ENCODE results near the gene LHPP. TPM values are rescaled to one million over a fixed set of nuclear protein-coding genes. Genes with fewer than 3 reads are reported as not detected.
"Not testable (repeated sequence)": the region's sequence is repeated elsewhere in the genome, so short reads cannot be mapped to it uniquely, and the experiment has no call there.

Gene LHPP
- total RNA-seq, 1 donor: 19.9 TPM

DNA sequence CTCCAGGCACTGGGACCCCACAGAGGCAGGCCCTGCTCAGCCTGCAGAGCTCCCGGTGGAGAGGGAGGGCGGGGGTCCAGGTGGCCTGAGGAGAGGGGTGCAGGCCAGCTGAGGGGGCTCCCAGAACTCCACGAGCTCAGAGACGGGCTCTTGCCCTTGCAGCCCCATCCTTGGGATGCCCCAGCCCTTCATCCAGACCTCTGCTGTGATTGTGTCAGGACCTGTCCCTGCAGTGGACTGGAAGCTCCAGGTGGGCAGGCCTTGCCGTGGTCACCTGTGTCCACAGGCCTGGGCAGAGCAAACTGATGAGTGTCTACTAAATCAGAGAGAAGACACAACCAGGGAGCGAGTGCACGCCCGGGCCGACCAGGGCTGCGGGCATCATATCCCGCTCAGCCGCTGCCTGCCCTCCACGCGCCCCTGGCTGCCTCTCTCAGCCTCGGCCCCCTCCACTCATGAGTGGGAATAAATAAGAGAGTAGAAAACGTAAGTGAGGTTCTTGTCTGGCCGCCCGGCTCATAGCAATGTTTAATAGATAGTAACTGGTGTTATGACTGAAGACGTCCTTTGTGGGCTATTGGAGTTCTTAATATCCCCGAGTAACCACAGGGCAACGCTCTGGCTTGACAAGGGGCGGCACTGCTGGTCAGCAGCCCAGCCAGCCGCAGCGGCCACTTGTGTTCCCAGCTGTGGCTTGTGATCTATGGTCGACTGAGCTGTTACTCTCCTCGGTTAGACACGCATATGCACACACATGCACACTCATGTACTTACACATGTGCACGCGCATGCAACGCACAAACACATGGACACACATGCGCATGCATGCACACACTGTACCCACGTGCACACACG, 105.6 kb downstream of the LHPP start:
- DNase-seq (ENCODE audit: low read depth in 2 of 3, low spot score in 2 of 3): no peak

DNA sequence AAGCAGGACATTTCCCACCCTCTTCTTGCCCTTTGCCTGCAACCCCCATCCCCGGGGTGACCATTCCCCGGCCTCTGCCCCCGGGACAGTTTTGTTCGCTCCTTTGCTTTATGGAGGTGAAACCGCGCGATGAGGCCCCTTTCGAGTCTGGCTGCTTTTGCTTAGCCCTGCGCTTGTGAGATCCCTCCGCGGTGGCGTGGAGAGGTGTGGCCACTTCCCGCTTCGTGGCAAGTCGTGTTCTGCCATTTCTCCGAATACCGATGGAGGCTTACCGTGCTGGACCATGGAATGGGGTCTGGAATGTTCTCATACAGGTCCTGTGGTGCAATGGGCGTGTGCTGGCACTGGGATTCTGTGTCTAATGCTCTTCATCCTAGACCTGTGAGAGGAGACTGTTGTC, 106.7 kb downstream of the LHPP start:
- no peak for DNase-seq (ENCODE audit: low read depth in 2 of 3, low spot score in 2 of 3)

DNA sequence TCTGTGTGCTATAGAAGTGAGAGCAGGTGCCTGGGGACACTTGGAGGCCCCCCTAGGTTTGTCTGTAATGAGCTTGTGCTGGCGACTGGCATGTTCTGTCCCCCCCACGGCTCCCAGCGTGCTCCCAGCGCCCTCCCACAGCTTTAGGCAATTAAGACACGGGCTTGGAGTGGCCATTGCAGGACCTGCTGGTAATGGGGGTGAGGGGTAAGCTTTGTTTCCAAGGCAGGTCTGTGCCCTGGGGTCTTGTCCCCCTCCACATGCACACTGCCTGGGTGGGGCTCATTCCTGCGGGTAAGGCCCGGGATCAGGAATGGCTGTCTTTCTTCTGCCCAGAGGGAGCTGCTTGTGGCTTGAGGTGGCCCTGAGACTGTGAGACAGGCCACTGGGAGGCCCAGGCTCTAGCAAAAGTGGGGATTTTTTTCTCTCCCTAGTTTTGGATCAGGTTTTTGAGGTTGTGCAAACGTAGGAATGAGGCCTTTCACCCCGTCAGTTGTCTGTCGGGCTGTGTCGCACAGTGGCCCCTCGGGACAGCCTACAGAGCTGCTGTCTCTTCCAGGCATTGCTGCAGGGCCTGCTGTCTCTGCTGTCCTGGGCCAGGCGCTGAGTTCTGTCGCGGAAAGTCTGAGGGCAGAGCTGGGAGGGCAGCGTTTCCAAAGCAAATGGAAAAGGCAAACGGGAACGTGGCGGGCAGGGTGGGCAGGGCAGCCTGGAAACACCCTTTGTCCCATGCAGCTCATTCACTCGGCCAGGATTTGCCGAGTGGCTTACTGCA, 107.4 kb downstream of the LHPP start:
- DNase-seq (ENCODE audit: low read depth in 2 of 3, low spot score in 2 of 3): no peak

DNA sequence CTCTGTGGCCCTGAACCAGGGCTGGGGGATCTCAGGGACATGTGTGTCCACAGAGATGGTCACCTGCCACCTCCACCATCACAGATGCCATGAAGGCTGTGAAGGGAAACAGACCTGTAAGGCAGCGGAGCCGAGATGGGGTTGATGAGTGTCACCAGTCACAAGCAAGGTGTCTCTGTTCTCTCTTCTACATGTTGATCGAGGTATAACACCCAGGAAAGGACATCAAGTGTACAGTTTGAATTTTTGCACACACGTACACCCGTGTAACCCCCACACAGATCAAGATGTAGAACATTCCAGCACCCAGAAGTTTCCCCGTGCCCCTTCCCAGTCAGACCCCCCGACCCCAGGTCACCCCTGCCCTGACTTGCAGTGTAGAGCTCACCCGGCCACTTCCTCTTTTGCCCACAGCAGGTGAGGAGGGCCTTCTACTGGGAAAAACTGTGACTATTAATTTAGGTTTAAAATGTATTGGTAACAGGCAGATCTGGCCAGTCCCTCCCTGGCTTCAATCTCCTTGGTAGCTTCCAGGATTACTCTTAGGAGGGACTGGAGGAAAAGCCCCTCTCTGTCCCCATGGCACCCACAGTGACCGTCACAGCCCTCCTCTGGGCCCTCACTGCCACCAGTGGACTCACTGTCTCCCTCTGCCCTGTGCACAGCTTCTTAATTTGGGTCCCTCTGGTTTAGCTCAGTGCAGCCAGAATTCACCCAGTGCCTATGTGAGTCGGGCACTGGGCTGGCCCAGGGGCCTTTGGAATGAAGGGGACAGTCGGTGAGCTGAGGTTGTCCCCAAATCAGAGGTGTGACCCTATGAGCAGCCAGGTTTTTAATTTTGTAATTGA, 108.2 kb downstream of the LHPP start:
- DNase-seq (ENCODE audit: low read depth in 2 of 3, low spot score in 2 of 3): peak in 1 of 3 donors; percentile 31

DNA sequence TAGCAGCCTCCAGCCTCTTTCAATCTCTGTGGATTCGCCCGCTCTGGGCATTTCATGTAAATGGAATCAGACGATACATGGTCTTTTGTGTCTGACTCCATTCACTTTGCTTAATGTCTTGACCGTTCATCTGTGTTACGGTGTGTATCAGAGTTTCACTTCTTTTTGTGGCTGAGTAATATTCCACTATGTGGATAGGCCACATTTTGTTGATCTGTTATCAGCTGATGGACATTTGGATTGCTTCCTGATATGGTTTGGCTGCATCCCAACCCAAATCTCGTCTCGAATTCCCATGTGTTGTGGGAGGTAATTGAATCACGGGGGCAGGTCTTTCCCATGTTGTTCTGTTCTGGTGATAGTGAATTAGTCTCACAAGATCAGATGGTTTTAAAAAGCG, 109.0 kb downstream of the LHPP start:
- no peak for DNase-seq (ENCODE audit: low read depth in 2 of 3, low spot score in 2 of 3)

DNA sequence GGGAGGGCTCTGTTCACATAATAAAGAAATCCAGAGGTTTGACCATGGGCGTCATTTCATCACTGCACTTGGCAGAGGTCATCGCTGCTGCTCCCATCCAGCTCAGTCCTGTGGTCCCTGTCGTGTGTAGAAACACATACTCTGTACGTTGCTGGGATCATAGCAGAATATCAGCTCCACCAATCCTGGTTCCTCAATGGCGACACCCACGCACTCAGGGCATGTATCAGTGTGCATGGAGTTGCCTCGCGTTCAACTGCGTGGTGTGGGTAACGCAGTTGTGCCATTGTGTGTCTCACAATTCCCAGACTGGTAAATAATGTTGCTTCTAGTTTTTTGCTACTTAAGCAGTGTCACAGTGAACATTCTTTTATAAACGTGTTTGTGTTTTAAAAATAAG, 111.1 kb downstream of the LHPP start:
- DNase-seq (ENCODE audit: low read depth in 2 of 3, low spot score in 2 of 3): no peak

DNA sequence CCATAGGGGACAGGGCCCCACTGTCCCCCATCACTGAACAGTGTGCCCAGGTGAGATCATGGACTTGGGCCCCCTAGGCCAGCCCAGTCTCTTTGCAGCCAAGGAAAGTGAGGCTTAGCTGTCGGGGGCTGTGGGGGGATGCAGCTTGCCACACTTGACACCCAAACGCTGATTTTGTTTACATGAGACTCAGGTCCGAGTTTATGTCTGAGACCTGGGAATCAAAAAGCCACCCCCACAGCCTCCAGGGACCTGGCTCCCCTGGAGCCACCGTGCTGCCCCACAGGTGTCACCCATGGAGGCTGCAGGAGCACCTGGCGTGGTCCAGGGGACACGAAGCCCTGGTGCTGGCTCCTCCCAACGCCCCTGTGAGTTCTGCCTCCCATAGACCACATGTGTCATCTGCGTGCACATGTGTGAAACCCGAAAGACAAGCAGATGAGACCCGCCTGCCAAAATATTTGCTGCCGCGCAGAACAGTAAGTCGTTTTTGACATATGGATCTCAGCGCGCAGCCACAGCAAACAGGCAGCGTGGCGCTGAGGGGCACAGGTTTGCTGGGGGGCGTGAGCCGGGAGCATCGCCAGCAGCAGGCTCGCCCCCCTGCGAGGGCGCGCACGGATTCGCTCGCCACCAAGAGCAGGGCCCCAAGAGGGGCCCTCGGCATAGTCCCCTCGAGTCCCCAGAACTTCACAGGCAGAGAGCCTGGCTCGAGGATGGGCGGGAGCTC, 112.3 kb downstream of the LHPP start:
- DNase-seq (ENCODE audit: low read depth in 2 of 3, low spot score in 2 of 3): no peak

DNA sequence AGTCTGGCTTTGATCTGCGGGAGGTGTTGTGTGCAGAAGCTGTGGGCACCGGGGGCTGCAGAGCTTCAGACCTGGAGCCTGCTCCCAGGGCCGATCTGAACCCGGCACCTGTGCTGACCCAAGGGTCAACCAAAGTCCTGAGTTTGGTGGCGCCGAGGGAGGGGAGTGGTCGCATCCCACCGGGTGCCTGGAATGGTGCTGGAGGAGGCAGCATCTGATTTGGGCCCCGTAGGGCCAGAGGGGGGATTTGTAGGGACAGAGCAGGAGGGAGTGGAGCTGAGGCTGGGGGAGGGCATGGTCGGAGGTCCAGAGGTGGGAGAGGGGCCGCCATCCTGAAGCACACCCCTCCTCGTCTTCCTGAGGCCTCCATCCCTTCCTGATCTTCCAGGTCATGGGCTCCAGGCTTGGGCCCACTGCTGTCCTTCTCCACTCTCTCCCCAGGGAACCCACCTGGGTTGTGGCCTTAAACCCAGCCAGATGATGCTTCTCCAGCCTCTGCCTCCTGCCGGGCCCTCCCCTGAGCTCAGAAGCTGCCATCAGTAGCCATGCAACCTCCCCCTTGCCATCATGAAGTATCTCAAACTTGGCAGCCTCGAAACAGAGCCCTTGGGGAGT, 112.9 kb downstream of the LHPP start:
- no peak for DNase-seq (ENCODE audit: low read depth in 2 of 3, low spot score in 2 of 3)

DNA sequence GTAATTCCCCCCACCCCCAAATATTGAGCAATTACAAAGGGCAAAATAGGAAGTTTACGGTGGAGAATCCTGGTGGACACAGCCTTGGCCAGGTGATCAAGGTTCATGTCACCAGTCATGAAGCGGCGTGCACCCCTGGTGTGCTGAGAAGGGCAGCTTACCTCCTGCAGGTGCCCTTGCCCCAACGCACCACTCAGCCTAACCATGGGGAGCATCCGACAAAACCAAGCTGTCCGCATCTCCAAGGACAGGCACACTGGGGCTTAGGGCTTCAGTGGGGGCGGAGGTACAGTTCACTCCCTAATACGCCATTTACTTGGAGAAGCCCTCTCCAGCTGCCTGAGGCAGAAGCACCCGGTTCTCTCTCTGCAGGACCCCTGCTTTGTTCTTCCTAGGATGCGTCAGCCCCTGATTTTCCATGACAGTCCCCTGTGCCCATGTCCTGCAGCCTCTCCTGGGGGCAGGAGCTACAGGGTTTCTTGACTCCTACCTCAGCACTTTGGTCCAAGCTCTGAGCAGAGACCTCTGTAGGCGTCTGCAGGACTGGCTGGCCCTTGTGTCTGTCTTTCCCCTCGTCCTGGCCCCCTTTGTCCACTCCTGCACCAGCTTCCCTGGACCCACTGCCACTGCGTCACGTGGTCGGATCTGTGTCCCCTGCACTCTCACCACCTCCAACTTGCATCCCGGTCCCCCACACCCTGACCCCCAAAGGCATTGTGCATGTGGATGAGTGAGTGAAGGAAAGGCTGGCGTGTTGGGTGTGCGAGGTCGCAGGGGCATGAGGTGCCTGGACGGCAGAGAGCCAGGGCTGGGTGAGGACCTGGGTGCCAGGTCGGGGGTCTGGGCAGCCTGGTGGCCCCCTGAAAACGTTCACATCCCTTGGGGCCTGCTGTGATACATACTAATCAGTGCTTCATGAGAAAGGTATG, 113.7 kb downstream of the LHPP start:
- no peak for DNase-seq (ENCODE audit: low read depth in 2 of 3, low spot score in 2 of 3)

DNA sequence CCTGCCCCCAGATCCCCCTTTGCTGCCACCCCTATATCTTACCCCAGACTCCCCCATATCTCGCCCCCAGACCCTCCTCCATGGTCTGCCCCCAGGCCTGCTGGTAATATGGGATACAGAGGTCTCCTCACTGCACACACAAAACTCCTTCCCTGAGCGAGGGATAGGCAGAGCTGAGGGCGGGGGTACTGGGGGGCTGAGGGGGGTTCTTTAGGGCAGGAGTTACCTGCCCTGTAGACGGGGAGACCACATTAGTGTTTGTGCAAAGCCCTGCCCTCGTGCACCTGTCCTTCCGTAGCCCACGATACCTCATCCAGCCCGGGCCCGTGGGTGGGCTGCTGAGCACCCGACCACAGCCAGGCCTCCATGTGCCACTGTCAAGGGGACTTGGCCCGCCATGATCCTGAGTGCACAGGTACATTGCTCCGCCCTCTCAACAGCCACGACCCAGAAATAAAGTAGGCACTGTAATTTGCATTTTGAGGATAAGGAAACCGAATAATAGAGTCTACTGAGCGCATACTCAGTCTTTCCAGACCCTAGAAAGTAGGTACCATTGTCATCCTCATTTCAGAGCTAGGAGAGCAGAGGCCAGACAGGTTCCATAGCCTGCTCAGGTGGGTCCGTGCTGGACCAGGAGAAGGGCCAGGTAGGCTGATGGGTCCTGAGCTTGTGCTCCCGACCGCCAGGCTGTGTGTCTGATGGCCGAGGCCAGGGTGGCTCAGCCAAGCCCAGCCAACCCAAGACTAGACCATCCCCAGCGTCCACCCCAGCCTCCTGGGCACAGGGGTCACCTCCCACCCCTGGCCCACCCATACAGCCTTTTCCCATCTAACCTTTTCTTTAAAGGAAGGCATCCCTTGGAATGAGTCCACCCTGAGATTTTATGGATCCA, 115.2 kb downstream of the LHPP start:
- no peak for DNase-seq (ENCODE audit: low read depth in 2 of 3, low spot score in 2 of 3)

DNA sequence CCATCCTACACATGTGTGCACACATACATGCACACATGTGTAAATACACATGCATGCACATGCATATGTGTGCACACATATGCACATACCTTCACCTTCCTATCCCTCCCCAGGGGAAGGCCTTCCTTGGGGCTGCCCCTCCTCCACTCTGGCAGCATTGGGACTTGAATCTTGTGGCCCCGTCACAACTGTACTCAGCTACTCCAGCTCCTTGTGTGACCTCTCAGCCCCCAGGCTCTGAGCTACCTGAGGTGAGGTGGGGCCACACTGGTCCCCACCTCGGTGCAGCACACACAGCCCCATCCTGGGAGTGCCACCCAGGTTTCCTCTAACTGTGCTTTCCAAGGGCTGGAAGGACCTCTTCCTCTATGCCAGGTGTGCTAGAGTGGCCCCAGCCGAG, 116.0 kb downstream of the LHPP start:
- DNase-seq (ENCODE audit: low read depth in 2 of 3, low spot score in 2 of 3): no peak

DNA sequence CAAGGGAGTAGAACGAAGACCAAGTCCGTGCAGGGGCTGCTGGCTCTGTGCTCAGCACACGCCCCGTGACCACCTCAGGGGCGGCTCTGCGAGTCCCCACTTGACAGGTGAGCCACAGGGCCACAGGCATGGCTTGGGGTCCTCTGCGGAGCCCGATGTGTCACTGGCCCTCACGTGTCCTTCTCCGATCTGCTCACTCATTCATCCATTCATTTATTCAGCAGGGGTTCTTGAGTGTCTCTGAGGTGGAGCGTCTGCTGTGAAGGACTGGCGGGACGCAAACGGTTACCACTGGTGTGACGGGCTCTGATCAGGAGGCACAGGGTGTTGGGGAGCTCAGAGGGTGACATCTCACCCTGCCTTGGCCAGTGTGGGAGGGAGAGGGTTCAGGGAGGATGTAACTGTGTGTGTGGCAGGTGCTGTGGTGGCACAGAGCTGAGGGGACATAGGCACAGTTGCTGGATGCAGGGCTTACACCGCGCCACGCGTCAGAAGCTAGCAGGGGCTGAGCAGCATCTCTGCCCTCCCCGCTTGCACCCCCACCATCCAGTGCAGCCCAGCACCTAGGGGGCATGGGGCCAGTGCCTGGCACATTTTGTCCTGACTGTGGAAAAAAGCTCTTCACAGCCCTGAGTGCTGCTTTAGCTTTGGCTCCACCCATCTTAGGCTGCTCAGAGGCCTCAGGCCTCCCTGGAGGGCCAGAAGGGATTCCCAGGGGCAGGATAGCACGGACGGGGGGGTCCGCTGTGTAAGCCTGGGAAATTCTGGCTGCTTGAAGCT, 116.8 kb downstream of the LHPP start:
- DNase-seq (ENCODE audit: low read depth in 2 of 3, low spot score in 2 of 3): no peak

DNA sequence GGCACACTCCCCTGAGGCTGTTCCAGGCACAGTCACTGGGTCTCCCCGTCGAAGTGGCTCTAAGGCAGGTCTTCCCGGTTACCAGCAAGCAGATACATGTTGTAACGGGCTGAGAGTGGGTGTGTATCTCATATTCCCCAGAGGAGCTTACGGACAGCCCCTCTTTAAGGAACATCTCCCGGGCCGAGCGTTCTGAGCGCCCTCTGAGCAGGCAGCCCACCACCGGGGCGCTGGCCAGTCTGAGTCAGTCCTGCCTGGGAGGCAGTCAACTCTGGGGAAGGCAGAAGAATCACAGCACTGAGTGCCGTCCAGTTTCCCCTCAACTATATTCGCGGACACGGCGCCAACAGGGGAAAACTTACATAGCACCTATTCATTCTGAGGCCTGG, 117.4 kb downstream of the LHPP start:
- DNase-seq (ENCODE audit: low read depth in 2 of 3, low spot score in 2 of 3): no peak

DNA sequence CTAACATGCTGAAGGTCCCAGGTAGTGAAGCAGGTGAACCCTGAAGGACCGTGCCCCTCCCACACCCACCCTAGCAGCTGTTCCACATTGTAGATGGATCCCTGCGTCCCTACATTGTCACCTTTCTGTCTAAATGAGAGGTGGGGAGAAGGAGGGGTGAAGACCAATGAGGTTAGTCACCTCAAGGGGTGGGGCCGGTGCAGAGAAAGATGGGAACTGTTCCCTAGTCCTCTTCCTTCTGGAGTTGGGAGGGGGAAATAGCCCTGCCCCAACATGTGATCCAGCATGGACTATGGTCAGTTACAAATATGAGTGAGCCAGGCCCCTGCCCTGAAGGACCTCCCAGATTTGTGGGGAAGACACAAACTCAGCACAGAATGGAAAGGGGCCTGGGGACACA, 124.5 kb downstream of the LHPP start:
- no peak for DNase-seq (ENCODE audit: low read depth in 2 of 3, low spot score in 2 of 3)

DNA sequence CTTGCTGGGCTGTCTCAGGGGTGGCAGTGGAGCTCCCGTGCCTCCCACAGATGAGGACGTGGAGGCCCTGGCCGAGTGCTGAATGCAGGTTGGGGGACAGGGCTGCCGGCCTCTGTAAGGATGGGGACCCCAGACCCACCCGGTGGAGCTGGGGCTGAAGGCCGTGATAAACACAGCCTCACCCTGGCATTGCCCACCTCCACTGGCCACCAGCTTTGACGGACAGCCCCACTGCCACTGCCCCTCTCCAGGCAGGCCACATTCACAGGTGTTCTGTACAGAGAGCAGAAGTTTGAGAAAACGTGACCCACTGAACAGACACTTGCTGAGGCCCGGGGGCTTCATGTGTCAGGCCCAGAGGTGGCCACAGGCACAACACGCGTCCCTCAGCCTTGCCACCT, 126.2 kb downstream of the LHPP start:
- DNase-seq (ENCODE audit: low read depth in 2 of 3, low spot score in 2 of 3): no peak

DNA sequence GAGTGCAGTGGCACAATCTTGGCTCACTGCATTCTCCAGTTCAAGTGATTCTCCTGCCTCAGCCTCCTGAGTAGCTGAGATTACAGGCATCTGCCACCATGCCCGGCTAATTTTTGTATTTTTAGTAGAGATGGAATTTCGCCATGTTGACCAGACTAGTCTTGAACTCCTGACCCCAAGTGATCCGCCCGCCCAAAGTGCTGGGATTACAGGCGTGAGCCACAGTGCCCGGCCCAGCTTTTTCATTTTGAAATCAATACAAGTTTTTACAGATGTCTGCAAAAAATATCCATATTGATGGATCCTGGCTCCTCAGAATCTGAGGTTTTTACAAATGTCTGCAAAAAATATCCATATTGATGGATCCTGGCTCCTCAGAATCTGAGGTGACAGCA, 126.7 kb downstream of the LHPP start:
- not testable (repeated sequence) for DNase-seq (ENCODE audit: low read depth in 2 of 3, low spot score in 2 of 3)

All from hematopoietic multipotent progenitor cell (in vitro differentiated cells).